ENCODE data around the gene SLIT3.
A peak's percentile ranks its signal among the peaks of the same experiment; 100 is the strongest.
"Not testable (repeated sequence)": the region's sequence is repeated elsewhere in the genome, so short reads cannot be mapped to it uniquely, and the experiment has no call there.

SLIT3 gene

GRCh38 chr5:168637793-168638192 is 663.1 kb downstream of the SLIT3 start:
- Histone ChIP-seq H3K9me3 (ENCODE audit: control insufficient read depth, insufficient read depth, low read depth, low read length) (no peaks in the 10 kb centered on the region), H3K27ac (ENCODE audit: extremely low read depth, low read depth, low read length) (no peak overlapping the region), H3K4me3 (ENCODE audit: low read depth, low read length) (no peak overlapping the region), H3K36me3 (ENCODE audit: control insufficient read depth in 2 of 2, insufficient read depth in 1 of 2, low read length in 2 of 2) (no peaks in the 10 kb centered on the region), H3K4me1 (ENCODE audit: control insufficient read depth, insufficient read depth, low read length) (no peaks in the 10 kb centered on the region)
- no peak for TF ChIP-seq ZSCAN23 (tag by site-specific recombination; IDR thresholded peaks at IDR 0.05)
- TF ChIP-seq ZNF658 (tag by site-specific recombination; IDR thresholded peaks at IDR 0.05) = no peak
- TF ChIP-seq RBAK (tag by site-specific recombination; IDR thresholded peaks at IDR 0.05) = no peak
- ChIA-PET POLR2A (no interaction called here), CTCF (interaction anchor here (0.6 to 0.7 kb wide), 3 partner anchors 14 to 23 kb away, joined by 3 to 7 read pairs (median 3); no protein-coding TSS in a partner anchor)

- H3K4me3 ChIP-seq (ENCODE audit: low read depth, low read length) = no peak overlapping the region
- H3K36me3 ChIP-seq (ENCODE audit: control insufficient read depth in 2 of 2, insufficient read depth in 1 of 2, low read length in 2 of 2) = no peaks in the 10 kb centered on the region
- ChIA-PET CTCF (interaction anchor here (0.6 to 0.7 kb wide), 2 partner anchors 16 to 22 kb away, joined by 3 to 7 read pairs; no protein-coding TSS in a partner anchor), POLR2A (no interaction called here)
- H3K4me1 ChIP-seq (ENCODE audit: control insufficient read depth, insufficient read depth, low read length) = no peaks in the 10 kb centered on the region
- TF ChIP-seq ZNF26 (tag by site-specific recombination; IDR thresholded peaks at IDR 0.05) (no peak), HOXD13 (CRISPR knock-in tag; IDR thresholded peaks at IDR 0.05; ENCODE audit: borderline replicate concordance) (no peak), ZNF2 (tag by site-specific recombination; IDR thresholded peaks at IDR 0.05) (no peak), ZBTB10 (tag by site-specific recombination; IDR thresholded peaks at IDR 0.05) (no peak), ZNF843 (tag by site-specific recombination; IDR thresholded peaks at IDR 0.05) (no peak), YY2 (tag by site-specific recombination; IDR thresholded peaks at IDR 0.05) (no peak), ZNF140 (tag by site-specific recombination; IDR thresholded peaks at IDR 0.05) (no peak), ZBTB20 (tag by site-specific recombination; IDR thresholded peaks at IDR 0.05) (no peak), ZNF274 (IDR thresholded peaks at IDR 0.05; ENCODE audit: low read length) (no peak), ZNF274 (tag by site-specific recombination; IDR thresholded peaks at IDR 0.05; ENCODE audit: borderline replicate concordance) (no peak)
- no peak overlapping the region for H3K27ac ChIP-seq (ENCODE audit: extremely low read depth, low read depth, low read length)
- H3K9me3 ChIP-seq (ENCODE audit: control insufficient read depth, insufficient read depth, low read depth, low read length) = no peaks in the 10 kb centered on the region
Observed at GRCh38 chr5:168637281-168637680, 663.7 kb downstream of the SLIT3 start.

GRCh38 chr5:168630958-168631357 is 670.0 kb downstream of the SLIT3 start:
- CTCF ChIA-PET; H3K9me3 ChIP-seq (ENCODE audit: control insufficient read depth, insufficient read depth, low read depth, low read length); H3K4me3 ChIP-seq (ENCODE audit: low read depth, low read length): not testable (repeated sequence)

GRCh38 chr5:168624850-168625364 is 676.0 kb downstream of the SLIT3 start:
- Histone ChIP-seq H3K4me1 (ENCODE audit: control insufficient read depth, insufficient read depth, low read length) (no peaks in the 10 kb centered on the region), H3K4me3 (ENCODE audit: low read depth, low read length) (no peak overlapping the region), H3K27ac (ENCODE audit: extremely low read depth, low read depth, low read length) (no peak overlapping the region), H3K36me3 (ENCODE audit: control insufficient read depth in 2 of 2, insufficient read depth in 1 of 2, low read length in 2 of 2) (no peaks in the 10 kb centered on the region), H3K9me3 (ENCODE audit: control insufficient read depth, insufficient read depth, low read depth, low read length) (no peaks in the 10 kb centered on the region)
- TF ChIP-seq ZNF596 (tag by site-specific recombination; IDR thresholded peaks at IDR 0.05) = peak; percentile 35
- no peak for TF ChIP-seq PATZ1 (tag by site-specific recombination; IDR thresholded peaks at IDR 0.05)
- TF ChIP-seq ZNF792 (tag by site-specific recombination; IDR thresholded peaks at IDR 0.05) = no peak
- no peak for TF ChIP-seq ZNF112 (tag by site-specific recombination; IDR thresholded peaks at IDR 0.05)
- no peak for TF ChIP-seq ZNF280C (tag by site-specific recombination; IDR thresholded peaks at IDR 0.05)
- no peak for TF ChIP-seq ZNF843 (tag by site-specific recombination; IDR thresholded peaks at IDR 0.05)
- ChIA-PET POLR2A (no interaction called here), CTCF (no interaction called here)

More at GRCh38 chr5:168630958-168631357, 670.0 kb downstream of the SLIT3 start:
- POLR2A ChIA-PET; H3K4me1 ChIP-seq (ENCODE audit: control insufficient read depth, insufficient read depth, low read length); H3K27ac ChIP-seq (ENCODE audit: extremely low read depth, low read depth, low read length); H3K36me3 ChIP-seq (ENCODE audit: control insufficient read depth in 2 of 2, insufficient read depth in 1 of 2, low read length in 2 of 2): not testable (repeated sequence)
